Fibroblast of the conjunctiva (primary cell): ENCODE results near the gene BET1L.
"Not testable (repeated sequence)": the region's sequence is repeated elsewhere in the genome, so short reads cannot be mapped to it uniquely, and the experiment has no call there.

Experiments
- DNase-seq: peaks from one replicate; pipeline ENCODE4 v3.0.0-alpha.2; 2010; ENCODE audit warnings: low read depth

The BET1L gene

GRCh38 chr11:196786-197731 lies 10.1 kb downstream of the BET1L start:
- no peak for DNase-seq

- DNase-seq: not testable (repeated sequence)
Observed at GRCh38 chr11:193481-193880, 13.7 kb downstream of the BET1L start.

GRCh38 chr11:192674-193128 lies 14.5 kb downstream of the BET1L start, which contains the start of gene SCGB1C1:
Gene SCGB1C1, plus strand, starts transcription at chr11:193078. Its CDS starts 22 bp downstream, at chr11:193100.
- DNase-seq: not testable (repeated sequence)

GRCh38 chr11:191490-192478 lies 15.4 kb downstream of the BET1L start:
- not testable (repeated sequence) for DNase-seq

GRCh38 chr11:190546-190945 lies 16.7 kb downstream of the BET1L start:
- DNase-seq: not testable (repeated sequence)

- DNase-seq: not testable (repeated sequence)
Observed at GRCh38 chr11:189843-190311, 17.3 kb downstream of the BET1L start.

- not testable (repeated sequence) for DNase-seq
Observed at GRCh38 chr11:189200-189783, 17.9 kb downstream of the BET1L start.

- DNase-seq: not testable (repeated sequence)
Observed at GRCh38 chr11:180242-180641, 27.0 kb downstream of the BET1L start.
